CD4-positive, alpha-beta memory T cell (primary cell): ENCODE measurements around the gene TMEM88. TPM values are rescaled to one million over a fixed set of nuclear protein-coding genes. Genes with fewer than 3 reads are reported as not detected.
"Not testable (repeated sequence)": the region's sequence is repeated elsewhere in the genome, so short reads cannot be mapped to it uniquely, and the experiment has no call there.

Experiments used
- CTCF ChIA-PET: fragments of 350-600 bp; sonication (Branson Sonifier 250); formaldehyde crosslinking; loops from one replicate; lab custom pipeline; 2021; ENCODE audit warnings: inconsistent platforms; ENCODE audit not compliant: partially characterized antibody; lab: Charles Lee
- POLR2A ChIA-PET: fragments of 350-600 bp; sonication (Branson Sonifier 250); formaldehyde crosslinking; loops from one replicate; lab custom pipeline; 2021; ENCODE audit not compliant: partially characterized antibody; lab: Charles Lee
- DNase-seq, 5 donors: peaks; one replicate each; pipeline versions ENCODE4 v3.0.0 to v3.0.0-alpha.2; 2020 to 2022; ENCODE audit warnings: mixed read lengths in 1 of 5
- H3K27ac ChIP-seq: one replicate; pipeline ENCODE4 v1.7.0; 2013; ENCODE audit warnings: low read depth, low read length
- H3K27me3 ChIP-seq: 2 replicates; pipeline ENCODE4 v1.7.0; 2013; ENCODE audit warnings: mild to moderate bottlenecking, low read length, moderate library complexity; ENCODE audit not compliant: insufficient read depth
- H3K36me3 ChIP-seq: 2 replicates; pipeline ENCODE4 v1.7.0; 2013; ENCODE audit warnings: mild to moderate bottlenecking, low read length, moderate library complexity; ENCODE audit not compliant: insufficient read depth
- H3K4me1 ChIP-seq: 2 replicates; pipeline ENCODE4 v1.7.0; 2013; ENCODE audit warnings: mild to moderate bottlenecking, low read length, moderate library complexity; ENCODE audit not compliant: insufficient read depth
- H3K4me3 ChIP-seq, 2 donors: one replicate each; pipeline ENCODE4 v1.7.0; 2013; ENCODE audit warnings: low read length in 2 of 2, mild to moderate bottlenecking in 1 of 2
- H3K9me3 ChIP-seq, 2 donors: one replicate each; pipeline ENCODE4 v1.7.0; 2013; ENCODE audit warnings: low read length in 2 of 2, control low read depth in 1 of 2; ENCODE audit not compliant: control insufficient read depth in 1 of 2
- H3K27ac Mint-ChIP-seq, 7 donors: one replicate each; pipeline ENCODE4 v1.8.0; 2020 to 2021; ENCODE audit warnings: mixed read lengths in 7 of 7, mild to moderate bottlenecking in 6 of 7, inconsistent platforms in 3 of 7, moderate library complexity in 3 of 7
- H3K27me3 Mint-ChIP-seq, 2 donors: one replicate each; pipeline ENCODE4 v1.8.0; 2020 to 2021; ENCODE audit warnings: mixed read lengths in 2 of 2
- H3K36me3 Mint-ChIP-seq, 2 donors: one replicate each; pipeline ENCODE4 v1.8.0; 2020 to 2021; ENCODE audit warnings: mixed read lengths in 2 of 2, inconsistent platforms in 1 of 2, mild to moderate bottlenecking in 1 of 2
- H3K4me1 Mint-ChIP-seq, 4 donors: one replicate each; pipeline ENCODE4 v1.8.0; 2020 to 2021; ENCODE audit warnings: mixed read lengths in 4 of 4, mild to moderate bottlenecking in 1 of 4
- H3K4me3 Mint-ChIP-seq, 8 donors: one replicate each; pipeline ENCODE4 v1.8.0; 2020 to 2021; ENCODE audit warnings: mixed read lengths in 8 of 8, mild to moderate bottlenecking in 7 of 8, moderate library complexity in 6 of 8, inconsistent platforms in 3 of 8
- H3K9me3 Mint-ChIP-seq, 8 donors: one replicate each; pipeline ENCODE4 v1.8.0; 2020 to 2021; ENCODE audit warnings: mixed read lengths in 8 of 8, mild to moderate bottlenecking in 5 of 8, inconsistent platforms in 3 of 8, moderate library complexity in 1 of 8
- intact Hi-C: fragments of 100-400 bp; cut with micrococcal nuclease; formaldehyde crosslinking; loops from one replicate; pipeline ENCODE4 v1.15.1; 2023
- polyA plus RNA-seq, 2 donors: library from polyadenylated mRNA; unstranded; fragments of 300-500 nt; fragmentation: Illumina TruSeq; gene quantifications; one replicate each; pipeline ENCODE4 v1.2.3, GENCODE V29; 2021
- total RNA-seq, 2 experiments: library from RNA; stranded (reverse); gene quantifications; one replicate each; pipeline ENCODE4 v1.2.3, GENCODE V29; 2021

The TMEM88 gene, protein sequence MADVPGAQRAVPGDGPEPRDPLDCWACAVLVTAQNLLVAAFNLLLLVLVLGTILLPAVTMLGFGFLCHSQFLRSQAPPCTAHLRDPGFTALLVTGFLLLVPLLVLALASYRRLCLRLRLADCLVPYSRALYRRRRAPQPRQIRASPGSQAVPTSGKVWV
- total RNA-seq (1 to 10 TPM; 6.2 to 7.9 TPM), polyA plus RNA-seq (not detected)

DNA sequence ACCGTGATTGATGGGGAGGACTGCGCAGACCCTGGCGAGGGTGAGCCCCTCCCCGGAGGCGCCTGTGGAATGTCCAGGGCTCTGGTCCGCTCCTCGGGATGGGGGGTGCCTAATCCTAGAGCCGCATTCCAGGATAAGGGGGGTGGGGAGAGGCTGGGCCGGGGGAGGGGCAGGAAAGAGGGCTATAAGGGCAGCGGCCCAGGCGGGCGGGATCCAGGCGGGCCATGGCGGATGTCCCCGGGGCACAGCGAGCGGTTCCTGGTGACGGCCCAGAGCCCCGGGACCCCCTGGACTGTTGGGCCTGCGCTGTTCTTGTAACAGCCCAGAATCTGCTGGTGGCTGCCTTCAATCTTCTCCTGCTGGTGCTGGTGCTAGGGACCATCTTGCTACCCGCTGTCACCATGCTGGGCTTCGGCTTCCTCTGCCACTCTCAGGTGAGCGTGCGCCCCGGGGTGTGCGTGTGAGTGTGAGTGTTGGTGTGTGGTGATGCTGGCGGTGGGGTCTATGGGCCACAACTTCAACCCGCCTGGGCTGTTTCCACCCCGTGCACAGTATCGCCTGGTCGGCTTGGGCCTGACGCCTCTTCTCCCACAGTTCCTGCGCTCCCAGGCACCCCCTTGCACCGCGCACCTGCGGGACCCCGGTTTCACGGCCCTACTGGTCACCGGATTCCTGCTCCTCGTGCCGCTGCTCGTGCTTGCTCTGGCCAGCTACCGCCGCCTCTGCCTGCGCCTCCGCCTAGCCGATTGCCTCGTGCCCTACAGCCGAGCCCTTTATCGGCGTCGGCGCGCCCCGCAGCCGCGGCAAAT lies at the start of gene TMEM88:
TSS of gene TMEM88 (plus strand) at position 216 of the 809 bp plus-strand sequence. CDS start at position 225, 9 bp downstream.
- H3K4me3 Mint-ChIP-seq: no peak within 1 kb of the TSS
- H3K27me3 Mint-ChIP-seq: no peaks in the 10 kb centered on the region
- Histone ChIP-seq H3K36me3 (peaks cover 10% of the 10 kb centered on the region), H3K4me3 (no peak within 1 kb of the TSS), H3K27me3 (no peaks in the 10 kb centered on the region), H3K27ac (no peak within 1 kb of the TSS), H3K9me3 (no peaks in the 10 kb centered on the region), H3K4me1 (peaks cover 45% of the 10 kb centered on the region)
- peak in 1 of 5 donors; percentile 61 for DNase-seq
- no peaks in the 10 kb centered on the region for H3K9me3 Mint-ChIP-seq
- H3K36me3 Mint-ChIP-seq: peaks cover 5 to 23% of the 10 kb centered on the region in 2 donors
- ChIA-PET POLR2A (interaction anchor here (1.4 to 5.1 kb wide), 4 partner anchors 9 to 61 kb away, joined by 3 to 45 read pairs (median 34); partner anchors contain the start of gene RNF227), CTCF (interaction anchor here (1.0 to 2.6 kb wide), 2 partner anchors 34 to 135 kb away, joined by 3 to 16 read pairs; no protein-coding TSS in a partner anchor)
- intact Hi-C loops: loop anchor here (5.0 kb wide), 1 partner anchor 283 kb away; no protein-coding TSS in a partner anchor
- peak within 1 kb of the TSS in 4 of 7 donors; percentile 35 to 80 (median 76) for H3K27ac Mint-ChIP-seq
- peaks cover 15 to 23% (median 22%) of the 10 kb centered on the region in 4 donors for H3K4me1 Mint-ChIP-seq

DNA sequence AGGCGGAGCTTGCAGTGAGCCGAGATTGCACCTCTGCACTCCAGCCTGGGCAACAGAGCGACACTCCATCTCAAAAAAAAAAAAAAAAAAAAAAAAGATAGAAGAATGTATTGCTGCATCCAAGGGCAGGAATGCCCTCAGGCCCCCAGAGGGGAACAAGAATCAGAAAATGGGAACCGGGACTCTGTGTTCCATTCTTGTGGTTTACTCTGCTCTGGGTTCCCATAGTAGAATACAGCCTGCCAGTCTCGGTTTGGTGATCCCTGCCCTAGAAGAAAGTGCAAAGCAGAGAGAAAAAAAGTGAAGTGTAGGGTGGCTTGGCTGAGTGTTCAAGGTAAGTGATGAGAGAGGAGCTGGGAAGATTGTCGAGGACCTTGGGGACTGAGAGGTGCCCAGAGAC lies 48.3 kb upstream of the TMEM88 start:
- no peaks in the 10 kb centered on the region for H3K4me1 ChIP-seq
- ChIA-PET CTCF (interaction anchor here (0.7 kb wide), 1 partner anchor 681 kb away, joined by 3 read pairs; no protein-coding TSS in a partner anchor), POLR2A (no interaction called here)
- no peaks in the 10 kb centered on the region for H3K9me3 Mint-ChIP-seq
- no peaks in the 10 kb centered on the region for H3K36me3 ChIP-seq
- H3K27ac ChIP-seq: no peak overlapping the region
- H3K27me3 ChIP-seq: no peaks in the 10 kb centered on the region
- no peak for DNase-seq
- H3K36me3 Mint-ChIP-seq: no peaks in the 10 kb centered on the region
- peaks cover 15 to 24% of the 10 kb centered on the region in 2 donors for H3K27me3 Mint-ChIP-seq
- H3K4me3 Mint-ChIP-seq: no peak overlapping the region
- H3K27ac Mint-ChIP-seq: peak overlapping the region in 1 of 7 donors; percentile 67
- H3K4me3 ChIP-seq: no peak overlapping the region
- intact Hi-C loops: no loop called here
- peaks cover 0 to 2% (median 0%) of the 10 kb centered on the region in 4 donors for H3K4me1 Mint-ChIP-seq
- no peaks in the 10 kb centered on the region for H3K9me3 ChIP-seq

DNA sequence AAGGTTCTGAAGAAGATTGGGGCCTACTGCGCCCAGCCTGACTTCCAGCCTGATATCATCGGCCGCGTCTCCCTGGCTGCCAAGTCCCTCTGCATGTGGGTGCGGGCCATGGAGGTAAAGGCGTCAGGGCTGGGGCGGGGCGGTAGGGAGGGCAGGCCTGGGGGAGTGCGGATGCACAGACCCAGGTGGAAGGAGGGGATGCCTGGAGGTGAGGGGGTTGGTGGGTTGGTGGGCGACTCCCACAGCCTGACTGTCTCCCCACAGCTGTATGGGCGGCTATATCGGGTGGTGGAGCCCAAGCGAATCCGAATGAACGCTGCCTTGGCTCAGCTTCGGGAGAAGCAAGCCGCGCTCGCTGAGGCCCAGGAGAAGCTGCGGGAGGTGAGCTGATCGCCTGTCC lies 47.7 kb upstream of the TMEM88 start:
- Histone ChIP-seq H3K4me1 (no peaks in the 10 kb centered on the region), H3K36me3 (no peaks in the 10 kb centered on the region), H3K9me3 (no peaks in the 10 kb centered on the region), H3K27ac (no peak overlapping the region), H3K4me3 (no peak overlapping the region), H3K27me3 (no peaks in the 10 kb centered on the region)
- ChIA-PET POLR2A (no interaction called here), CTCF (no interaction called here)
- peaks cover 0 to 2% (median 0%) of the 10 kb centered on the region in 4 donors for H3K4me1 Mint-ChIP-seq
- no peak overlapping the region for H3K4me3 Mint-ChIP-seq
- peaks cover 15 to 23% of the 10 kb centered on the region in 2 donors for H3K27me3 Mint-ChIP-seq
- no peak for DNase-seq
- H3K36me3 Mint-ChIP-seq: no peaks in the 10 kb centered on the region
- H3K9me3 Mint-ChIP-seq: no peaks in the 10 kb centered on the region
- H3K27ac Mint-ChIP-seq: no peak overlapping the region
- intact Hi-C loops: no loop called here

DNA sequence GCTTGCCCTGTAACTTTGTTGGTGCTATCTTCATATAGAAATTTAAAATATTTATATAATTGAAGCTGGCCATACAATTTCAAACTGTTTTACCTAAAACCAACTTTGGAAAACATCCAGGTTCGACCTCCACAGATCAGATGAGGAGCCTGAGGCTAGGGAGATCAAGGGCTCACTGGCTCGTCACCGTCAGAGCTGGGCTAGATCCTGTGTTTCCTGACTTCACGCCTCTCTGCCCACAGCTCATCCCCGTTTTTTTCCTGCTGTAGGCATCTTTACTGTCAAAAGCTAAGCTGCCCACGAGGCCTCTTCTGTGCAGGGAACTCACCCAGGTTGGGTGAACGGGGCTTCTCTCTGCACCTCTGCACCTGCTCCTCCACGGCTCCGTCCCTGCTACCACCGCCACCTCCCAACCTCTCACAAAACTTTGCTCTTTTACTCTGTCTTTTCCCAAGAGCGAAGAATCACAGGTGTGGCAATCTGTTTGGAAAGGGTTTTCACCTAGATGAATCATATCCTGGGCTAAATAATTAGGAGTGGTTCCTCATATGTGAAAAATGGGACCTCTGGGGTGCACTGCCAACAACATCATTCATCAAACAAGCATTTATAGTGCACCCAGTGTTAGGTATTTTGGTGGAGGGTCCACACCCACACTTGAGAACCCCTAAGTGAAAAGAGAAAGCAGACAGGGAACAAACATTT lies 45.6 kb upstream of the TMEM88 start:
- H3K9me3 Mint-ChIP-seq: no peaks in the 10 kb centered on the region
- no peak overlapping the region for H3K27ac Mint-ChIP-seq
- H3K36me3 Mint-ChIP-seq: no peaks in the 10 kb centered on the region
- Histone ChIP-seq H3K4me1 (no peaks in the 10 kb centered on the region), H3K27me3 (no peaks in the 10 kb centered on the region), H3K27ac (no peak overlapping the region), H3K4me3 (no peak overlapping the region), H3K36me3 (no peaks in the 10 kb centered on the region), H3K9me3 (no peaks in the 10 kb centered on the region)
- no peak for DNase-seq
- POLR2A ChIA-PET: no interaction called here
- peaks cover 0 to 2% (median 0%) of the 10 kb centered on the region in 4 donors for H3K4me1 Mint-ChIP-seq
- no peak overlapping the region for H3K4me3 Mint-ChIP-seq
- CTCF ChIA-PET: interaction anchor here (1.0 kb wide), 1 partner anchor 181 kb away, joined by 3 read pairs; no protein-coding TSS in a partner anchor
- H3K27me3 Mint-ChIP-seq: peaks cover 12 to 17% of the 10 kb centered on the region in 2 donors
- intact Hi-C loops: no loop called here

DNA sequence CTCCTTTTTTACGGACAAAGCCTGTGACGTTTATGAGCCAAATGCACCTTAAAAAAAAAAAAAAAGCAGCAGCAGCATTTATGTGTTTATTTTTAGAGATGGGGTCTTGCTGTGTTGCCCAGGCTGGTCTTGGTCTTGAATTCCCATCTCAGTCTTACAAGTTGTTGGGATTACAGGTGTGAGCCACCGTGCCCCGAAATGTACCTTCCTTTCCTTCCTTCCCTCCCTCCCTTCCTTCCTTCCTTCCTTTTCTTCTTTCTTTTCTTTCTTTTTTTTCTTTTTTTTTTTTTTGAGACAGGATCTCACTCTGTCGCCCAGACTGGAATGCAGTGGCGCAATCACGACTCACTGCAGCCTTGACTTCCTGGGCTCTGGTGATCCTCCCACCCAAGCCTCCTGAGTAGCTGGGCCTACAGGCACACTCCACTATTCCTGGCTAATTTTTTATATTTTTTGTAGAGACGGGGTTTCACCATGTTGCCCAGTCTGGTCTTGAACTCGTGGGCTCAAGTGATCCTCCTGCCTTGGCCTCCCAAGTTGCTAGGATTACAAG lies 45.0 kb upstream of the TMEM88 start:
- H3K4me1 Mint-ChIP-seq, H3K27me3 ChIP-seq, H3K27ac Mint-ChIP-seq, H3K27ac ChIP-seq, H3K4me1 ChIP-seq, H3K36me3 ChIP-seq, intact Hi-C loops, POLR2A ChIA-PET, DNase-seq, H3K4me3 ChIP-seq, H3K9me3 Mint-ChIP-seq, H3K9me3 ChIP-seq, H3K4me3 Mint-ChIP-seq, H3K36me3 Mint-ChIP-seq: not testable (repeated sequence)
- peaks cover 12 to 17% of the 10 kb centered on the region in 2 donors for H3K27me3 Mint-ChIP-seq
- CTCF ChIA-PET: interaction anchor here (0.7 kb wide), 1 partner anchor 9 kb away, joined by 4 read pairs; no protein-coding TSS in a partner anchor

DNA sequence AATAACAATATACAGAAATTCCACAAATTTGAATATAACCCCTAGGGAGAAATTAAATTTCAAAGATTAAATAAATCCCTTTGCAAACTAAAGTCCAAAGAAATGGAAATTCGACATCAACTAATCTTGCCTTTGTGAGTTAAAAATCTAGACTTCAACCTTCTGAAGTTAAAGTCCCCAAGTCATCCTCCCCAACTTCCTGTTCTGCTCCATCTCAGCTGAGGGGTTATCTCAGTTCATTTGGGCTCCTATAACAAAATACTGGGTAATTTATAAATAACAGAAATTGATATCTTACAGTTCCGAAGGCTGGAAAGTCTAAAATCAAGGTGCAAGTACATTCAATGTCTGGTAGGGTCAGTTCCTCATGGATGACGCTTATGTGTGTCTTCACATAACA lies 43.6 kb upstream of the TMEM88 start:
- ChIA-PET CTCF (interaction anchor here (1.0 kb wide), 1 partner anchor 12 kb away, joined by 3 read pairs; no protein-coding TSS in a partner anchor), POLR2A (no interaction called here)
- H3K27ac Mint-ChIP-seq: no peak overlapping the region

More for the DNA sequence above, 43.6 kb upstream of the TMEM88 start:
- H3K9me3 Mint-ChIP-seq: no peaks in the 10 kb centered on the region
- Histone ChIP-seq H3K4me1 (no peaks in the 10 kb centered on the region), H3K27me3 (no peaks in the 10 kb centered on the region), H3K9me3 (no peaks in the 10 kb centered on the region), H3K4me3 (no peak overlapping the region), H3K27ac (no peak overlapping the region), H3K36me3 (no peaks in the 10 kb centered on the region)
- H3K27me3 Mint-ChIP-seq: peaks cover 7 to 11% of the 10 kb centered on the region in 2 donors
- no peak for DNase-seq
- no peaks in the 10 kb centered on the region for H3K36me3 Mint-ChIP-seq
- no peak overlapping the region for H3K4me3 Mint-ChIP-seq
- intact Hi-C loops: no loop called here
- H3K4me1 Mint-ChIP-seq: peaks cover 0 to 2% (median 0%) of the 10 kb centered on the region in 4 donors
